RWPE2 (cell line): Measurements from ENCODE around the gene KIF3C.
"Not testable (repeated sequence)": the region's sequence is repeated elsewhere in the genome, so short reads cannot be mapped to it uniquely, and the experiment has no call there.

Source experiments
- ATAC-seq: fragments of 200-7000 bp; cut with Tn5 transposase; 3 replicates; pipeline ENCODE4 v1.9.1; 2021; ENCODE audit warnings: low read depth
- DNase-seq: peaks from one replicate; pipeline ENCODE4 v3.0.0-alpha.2; 2020; ENCODE audit warnings: low spot score
- H3K27ac ChIP-seq: fragments of 450-650 bp; 2 replicates; pipeline ENCODE4 v1.5.1; 2017; ENCODE audit warnings: mild to moderate bottlenecking; ENCODE audit not compliant: poor library complexity, severe bottlenecking
- H3K27me3 ChIP-seq: fragments of 250-450 bp; sonication (Bioruptor Pico); 2 replicates; pipeline ENCODE4 v1.5.1; 2021; ENCODE audit warnings: mild to moderate bottlenecking, moderate library complexity; ENCODE audit not compliant: insufficient read depth, poor library complexity, severe bottlenecking
- H3K36me3 ChIP-seq: fragments of 250-450 bp; sonication (Bioruptor Pico); 2 replicates; pipeline ENCODE4 v1.5.1; 2020; ENCODE audit warnings: low read depth, mild to moderate bottlenecking, moderate library complexity
- H3K4me1 ChIP-seq: fragments of 250-450 bp; sonication (Bioruptor Pico); 2 replicates; pipeline ENCODE4 v1.5.1; 2021; ENCODE audit warnings: mild to moderate bottlenecking, moderate library complexity; ENCODE audit not compliant: insufficient read depth, poor library complexity, severe bottlenecking
- H3K4me3 ChIP-seq: fragments of 250-450 bp; sonication (Bioruptor Pico); 2 replicates; pipeline ENCODE4 v1.5.1; 2021; ENCODE audit warnings: mild to moderate bottlenecking, moderate library complexity; ENCODE audit not compliant: severe bottlenecking
- H3K9me3 ChIP-seq: fragments of 250-450 bp; sonication (Bioruptor Pico); 2 replicates; pipeline ENCODE4 v1.5.1; 2021; ENCODE audit warnings: mild to moderate bottlenecking, moderate library complexity; ENCODE audit not compliant: severe bottlenecking
- CTCF ChIP-seq: fragments of 450-650 bp; IDR thresholded peaks from one replicate; pipeline ENCODE4 v1.5.1; 2017; ENCODE audit warnings: mild to moderate bottlenecking, moderate library complexity; ENCODE audit not compliant: poor library complexity, severe bottlenecking

Gene KIF3C

GRCh38 chr2:26018184-26019055, 36.1 kb upstream of the KIF3C start:
- H3K4me3 ChIP-seq = no peak overlapping the region
- no peaks in the 10 kb centered on the region for H3K9me3 ChIP-seq
- ATAC-seq (peak; percentile 100), DNase-seq (peak; percentile 89)
- peak overlapping the region; percentile 63 for H3K27ac ChIP-seq
- peaks cover 17% of the 10 kb centered on the region for H3K4me1 ChIP-seq
- no peaks in the 10 kb centered on the region for H3K27me3 ChIP-seq
- TF ChIP-seq CTCF = no peak
- no peaks in the 10 kb centered on the region for H3K36me3 ChIP-seq

- no peaks in the 10 kb centered on the region for H3K9me3 ChIP-seq
- H3K4me1 ChIP-seq = peaks cover 22% of the 10 kb centered on the region
- TF ChIP-seq CTCF = no peak
- no peaks in the 10 kb centered on the region for H3K27me3 ChIP-seq
- H3K36me3 ChIP-seq = no peaks in the 10 kb centered on the region
- DNase-seq = no peak
- peak; percentile 20 for ATAC-seq
- no peak overlapping the region for H3K4me3 ChIP-seq
- H3K27ac ChIP-seq = peak overlapping the region; percentile 63
Measured at GRCh38 chr2:26017464-26018183, 35.3 kb upstream of the KIF3C start.

- DNase-seq, ATAC-seq: not testable (repeated sequence)
- peaks cover 31% of the 10 kb centered on the region for H3K4me1 ChIP-seq
Measured at GRCh38 chr2:26016706-26017045, 34.4 kb upstream of the KIF3C start.

GRCh38 chr2:26016012-26016705, 33.9 kb upstream of the KIF3C start:
- no peak overlapping the region for H3K27ac ChIP-seq
- H3K36me3 ChIP-seq = no peaks in the 10 kb centered on the region
- no peaks in the 10 kb centered on the region for H3K27me3 ChIP-seq
- no peaks in the 10 kb centered on the region for H3K9me3 ChIP-seq
- ATAC-seq (no peak), DNase-seq (no peak)
- peaks cover 36% of the 10 kb centered on the region for H3K4me1 ChIP-seq
- no peak overlapping the region for H3K4me3 ChIP-seq
- TF ChIP-seq CTCF = no peak

More at GRCh38 chr2:26016706-26017045, 34.4 kb upstream of the KIF3C start:
- H3K27ac ChIP-seq, H3K4me3 ChIP-seq, H3K36me3 ChIP-seq, H3K9me3 ChIP-seq, H3K27me3 ChIP-seq: not testable (repeated sequence)

GRCh38 chr2:26013668-26014067, 31.4 kb upstream of the KIF3C start:
- no peak for TF ChIP-seq CTCF
- H3K27me3 ChIP-seq = no peaks in the 10 kb centered on the region
- no peak overlapping the region for H3K4me3 ChIP-seq
- DNase-seq (no peak), ATAC-seq (no peak)
- H3K27ac ChIP-seq = peak overlapping the region; percentile 92
- H3K4me1 ChIP-seq = peaks cover 47% of the 10 kb centered on the region
- no peaks in the 10 kb centered on the region for H3K9me3 ChIP-seq
- no peaks in the 10 kb centered on the region for H3K36me3 ChIP-seq
